Neuronal stem cell (in vitro differentiated cells): ENCODE measurements around the gene BDNF.

Experiments used
- DNase-seq: peaks from one replicate; pipeline ENCODE4 v3.0.0-alpha.2; 2013; ENCODE audit warnings: low spot score
- H2AFZ ChIP-seq: one replicate; pipeline ENCODE4 v1.6.1; 2013; ENCODE audit warnings: mild to moderate bottlenecking, low read length, inconsistent platforms
- H2AK5ac ChIP-seq: 2 replicates; pipeline ENCODE4 v1.6.1; 2013; ENCODE audit warnings: low read depth, mild to moderate bottlenecking, inconsistent platforms, low read length, moderate library complexity, mixed read lengths
- H2BK120ac ChIP-seq: 2 replicates; pipeline ENCODE4 v1.6.1; 2013; ENCODE audit warnings: low read depth, mild to moderate bottlenecking, inconsistent platforms, low read length, moderate library complexity, mixed read lengths
- H2BK12ac ChIP-seq: one replicate; pipeline ENCODE4 v1.6.1; 2013; ENCODE audit warnings: low read length, inconsistent platforms
- H2BK15ac ChIP-seq: 2 replicates; pipeline ENCODE4 v1.6.1; 2013; ENCODE audit warnings: mild to moderate bottlenecking, low read length, inconsistent platforms, mixed read lengths
- H2BK5ac ChIP-seq: one replicate; pipeline ENCODE4 v1.6.1; 2013; ENCODE audit warnings: inconsistent platforms, mild to moderate bottlenecking, low read length, moderate library complexity
- H3K14ac ChIP-seq: one replicate; pipeline ENCODE4 v1.6.1; 2013; ENCODE audit warnings: low read length, inconsistent platforms
- H3K18ac ChIP-seq: 2 replicates; pipeline ENCODE4 v1.6.1; 2013; ENCODE audit warnings: low read length, inconsistent platforms
- H3K23ac ChIP-seq: 2 replicates; pipeline ENCODE4 v1.6.1; 2013; ENCODE audit warnings: low read depth, mild to moderate bottlenecking, mixed read lengths, low read length, inconsistent platforms; ENCODE audit not compliant: poor library complexity
- H3K27ac ChIP-seq: replicated peaks from 3 replicates; pipeline ENCODE4 v1.5.1; 2013; ENCODE audit warnings: low read length, inconsistent platforms
- H3K27me3 ChIP-seq, 3 experiments: 2 replicates each; pipeline ENCODE4 v1.6.1; 2013; ENCODE audit warnings: low read length in 3 of 3, mild to moderate bottlenecking in 2 of 3, inconsistent platforms in 1 of 3, low read depth in 1 of 3, mixed read lengths in 1 of 3, moderate library complexity in 1 of 3; ENCODE audit not compliant: control insufficient read depth in 3 of 3, insufficient read depth in 3 of 3
- H3K36me3 ChIP-seq, 2 donors: replicated peaks in 1 of 2; 2 replicates each; pipeline ENCODE4 v1.6.1; 2013; ENCODE audit warnings: low read length in 2 of 2; ENCODE audit not compliant: control insufficient read depth in 2 of 2, insufficient read depth in 2 of 2
- H3K4ac ChIP-seq: 2 replicates; pipeline ENCODE4 v1.6.1; 2013; ENCODE audit warnings: inconsistent platforms, mild to moderate bottlenecking, low read length, moderate library complexity
- H3K4me1 ChIP-seq, 2 donors: 1 replicate in 1 of 2; 2 replicates in 1 of 2; pipeline ENCODE4 v1.6.1; 2013; ENCODE audit warnings: low read length in 2 of 2, low read depth in 1 of 2; ENCODE audit not compliant: control insufficient read depth in 2 of 2, insufficient read depth in 1 of 2
- H3K4me2 ChIP-seq: one replicate; pipeline ENCODE4 v1.6.1; 2013; ENCODE audit warnings: mild to moderate bottlenecking, low read length, inconsistent platforms; ENCODE audit not compliant: insufficient read depth, poor library complexity, severe bottlenecking
- H3K4me3 ChIP-seq, 2 donors: 2 replicates each; pipeline ENCODE4 v1.5.1; 2013; ENCODE audit warnings: low read length in 2 of 2, mild to moderate bottlenecking in 2 of 2, inconsistent platforms in 1 of 2, moderate library complexity in 1 of 2
- H3K79me1 ChIP-seq: one replicate; pipeline ENCODE4 v1.6.1; 2013; ENCODE audit warnings: low read depth, mild to moderate bottlenecking, inconsistent platforms, low read length, moderate library complexity
- H3K9ac ChIP-seq: one replicate; pipeline ENCODE4 v1.6.1; 2013; ENCODE audit warnings: mild to moderate bottlenecking, low read depth, low read length, inconsistent platforms; ENCODE audit not compliant: poor library complexity
- H3K9me3 ChIP-seq, 2 donors: replicated peaks in 1 of 2; 2 replicates each; pipeline versions ENCODE3 to v1.6.1; 2013; ENCODE audit warnings: low read length in 2 of 2, mild to moderate bottlenecking in 2 of 2, inconsistent platforms in 1 of 2, low read depth in 1 of 2, mixed read lengths in 1 of 2, moderate library complexity in 1 of 2; ENCODE audit not compliant: control insufficient read depth in 2 of 2, insufficient read depth in 1 of 2
- H4K8ac ChIP-seq: one replicate; pipeline ENCODE4 v1.6.1; 2013; ENCODE audit warnings: low read depth, mild to moderate bottlenecking, inconsistent platforms, low read length, moderate library complexity
- H4K91ac ChIP-seq: one replicate; pipeline ENCODE4 v1.6.1; 2013; ENCODE audit warnings: low read length, low read depth, mild to moderate bottlenecking, inconsistent platforms; ENCODE audit not compliant: poor library complexity
- WGBS, 2 donors: extraction: QIAGEN DNeasy Blood & Tissue Kit; methylation state at CpG; one replicate each; pipeline ENCODE4 v1.1.7; 2013; ENCODE audit warnings: missing lambda C conversion rate in 2 of 2, mixed read lengths in 1 of 2; ENCODE audit not compliant: insufficient read length in 2 of 2, insufficient replicate concordance in 1 of 2; ENCODE audit errors: extremely low coverage in 2 of 2; 5-methylcytosine and 5-hydroxymethylcytosine counted together

BDNF gene

DNA sequence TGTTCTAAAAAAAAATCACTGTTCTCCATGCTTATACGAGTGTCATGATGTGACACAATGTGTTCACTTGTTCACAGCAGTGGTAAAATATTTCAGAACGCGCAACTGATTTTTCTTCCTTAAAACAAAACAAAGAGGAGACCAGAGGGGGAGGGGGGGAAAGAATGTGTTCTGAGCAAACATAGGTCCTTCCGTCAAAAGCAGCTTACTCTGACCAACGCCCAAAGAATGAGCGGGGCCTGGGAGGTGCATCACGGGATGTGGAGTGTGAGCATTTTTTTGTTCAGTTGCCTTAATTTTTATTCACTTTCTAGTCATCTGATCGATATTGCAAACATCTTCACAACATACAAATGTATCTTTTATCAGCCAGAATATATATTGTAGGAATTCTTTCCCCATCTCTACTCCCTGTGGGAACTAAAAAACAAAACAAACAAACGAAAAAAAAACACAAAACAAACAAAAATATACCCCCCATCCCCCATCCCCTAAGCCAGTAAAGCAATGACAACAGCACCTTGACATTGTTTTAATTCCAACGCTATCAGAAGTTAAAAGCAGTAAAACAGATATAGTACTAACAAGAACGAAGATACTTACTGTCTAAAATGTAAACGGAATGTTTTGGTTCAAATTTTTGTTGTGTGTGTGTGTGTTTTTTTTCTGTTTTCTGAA lies 43.3 kb downstream of the BDNF start:
- no peak overlapping the region for H4K91ac ChIP-seq
- WGBS, 2 donors, result 100% methylated on average over 1 of the region's 12 CpGs; no CpG with 5 or more reads in 1 of the 2 donors
- DNase-seq, result no peak
- H3K23ac ChIP-seq, result no peak overlapping the region
- no peaks in the 10 kb centered on the region for H3K79me1 ChIP-seq
- peaks cover 0 to 5% of the 10 kb centered on the region in 2 donors for H3K4me1 ChIP-seq
- no peak overlapping the region for H2AFZ ChIP-seq
- H2BK5ac ChIP-seq, result no peak overlapping the region
- peaks cover 0 to 3% of the 10 kb centered on the region in 2 donors for H3K36me3 ChIP-seq
- no peak overlapping the region for H3K27ac ChIP-seq
- H3K9ac ChIP-seq, result no peak overlapping the region
- H2BK15ac ChIP-seq, result no peak overlapping the region
- H2BK12ac ChIP-seq, result no peak overlapping the region
- H3K14ac ChIP-seq, result no peak overlapping the region
- H2BK120ac ChIP-seq, result no peak overlapping the region
- no peaks in the 10 kb centered on the region for H3K27me3 ChIP-seq
- H2AK5ac ChIP-seq, result no peak overlapping the region
- H3K18ac ChIP-seq, result no peak overlapping the region
- H3K4me2 ChIP-seq, result no peak overlapping the region
- no peak overlapping the region for H3K4ac ChIP-seq
- no peak overlapping the region for H3K4me3 ChIP-seq
- H3K9me3 ChIP-seq, result no peaks in the 10 kb centered on the region
- H4K8ac ChIP-seq, result no peak overlapping the region

DNA sequence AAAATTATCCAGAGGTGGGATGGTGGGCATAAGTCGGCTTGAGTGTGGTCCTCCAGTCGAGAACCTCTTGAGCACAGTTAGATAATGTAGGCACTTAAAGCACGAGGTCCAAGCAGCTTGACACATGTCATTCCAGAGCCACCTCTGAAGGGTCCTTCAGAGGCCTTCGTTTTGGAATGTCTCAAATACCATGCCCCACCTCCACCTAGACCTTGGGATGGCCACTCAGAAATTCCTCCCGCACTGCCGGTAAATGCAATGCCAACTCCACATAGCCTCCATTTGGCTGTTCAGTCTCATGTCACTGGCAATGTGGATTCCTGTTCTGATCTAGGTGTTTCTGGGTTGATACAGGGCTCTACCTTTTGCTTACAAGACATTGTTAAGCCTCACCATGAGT lies 43.9 kb downstream of the BDNF start:
- Histone ChIP-seq H3K79me1 (no peaks in the 10 kb centered on the region), H3K27me3 (no peaks in the 10 kb centered on the region), H3K23ac (no peak overlapping the region), H3K4ac (no peak overlapping the region), H3K4me1 (peaks cover 0 to 5% of the 10 kb centered on the region in 2 donors), H2BK15ac (no peak overlapping the region), H2BK5ac (no peak overlapping the region), H2BK12ac (no peak overlapping the region), H3K4me2 (no peak overlapping the region), H3K36me3 (peaks cover 0 to 3% of the 10 kb centered on the region in 2 donors), H4K91ac (no peak overlapping the region), H2BK120ac (no peak overlapping the region), H2AK5ac (no peak overlapping the region), H4K8ac (no peak overlapping the region), H3K14ac (no peak overlapping the region), H2AFZ (no peak overlapping the region), H3K9me3 (no peaks in the 10 kb centered on the region), H3K4me3 (no peak overlapping the region), H3K18ac (no peak overlapping the region), H3K27ac (no peak overlapping the region), H3K9ac (no peak overlapping the region)
- DNase-seq, result no peak
- no CpG with 5 or more reads among the region's 6 CpGs for WGBS, 2 donors

DNA sequence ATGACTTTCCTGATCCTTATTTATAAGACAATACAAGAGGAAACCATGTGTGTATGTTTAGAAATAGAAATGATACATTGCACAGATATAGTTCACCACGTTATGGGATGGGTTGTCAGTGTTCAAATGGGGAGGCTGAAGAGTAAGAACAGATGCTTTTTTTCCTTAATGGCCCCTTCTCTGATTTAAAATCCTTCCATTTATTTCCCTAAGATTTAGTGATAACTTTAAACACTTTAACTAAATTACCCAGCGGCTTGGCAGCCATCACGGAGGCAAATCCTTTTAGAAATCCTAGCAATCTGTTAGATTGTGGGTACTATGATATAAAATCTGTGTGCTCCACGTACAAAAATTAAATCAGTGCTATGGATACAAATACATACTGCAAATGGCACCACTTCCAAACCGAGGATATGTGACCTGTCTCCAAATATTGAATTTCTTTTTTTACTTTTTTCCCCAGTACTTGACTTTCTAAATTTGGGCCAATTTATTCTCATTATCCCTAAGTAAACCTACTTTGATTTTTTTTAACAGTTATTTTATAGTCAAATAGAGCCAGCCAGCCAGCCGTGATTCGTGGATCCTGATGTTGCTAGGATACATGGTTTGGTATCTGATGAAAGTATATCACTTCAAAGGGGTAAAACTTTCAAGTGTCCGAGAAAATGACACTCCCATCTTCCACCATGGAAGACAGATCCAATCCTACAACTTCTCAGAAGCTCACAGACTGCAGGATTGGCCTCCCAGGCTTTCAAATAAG lies 46.1 kb downstream of the BDNF start:
- Histone ChIP-seq H3K14ac (no peak overlapping the region), H2BK15ac (no peak overlapping the region), H3K18ac (no peak overlapping the region), H2AFZ (no peak overlapping the region), H2BK120ac (no peak overlapping the region), H3K9ac (no peak overlapping the region), H3K36me3 (peaks cover 0 to 3% of the 10 kb centered on the region in 2 donors), H2BK5ac (no peak overlapping the region), H2BK12ac (no peak overlapping the region), H3K9me3 (no peaks in the 10 kb centered on the region), H3K79me1 (no peaks in the 10 kb centered on the region), H3K27me3 (no peaks in the 10 kb centered on the region), H3K4ac (no peak overlapping the region), H2AK5ac (no peak overlapping the region), H3K4me3 (no peak overlapping the region), H3K4me1 (peaks cover 0 to 5% of the 10 kb centered on the region in 2 donors), H4K8ac (no peak overlapping the region), H3K27ac (no peak overlapping the region), H3K23ac (no peak overlapping the region), H3K4me2 (no peak overlapping the region), H4K91ac (no peak overlapping the region)
- no CpG with 5 or more reads among the region's 8 CpGs for WGBS, 2 donors
- no peak for DNase-seq

DNA sequence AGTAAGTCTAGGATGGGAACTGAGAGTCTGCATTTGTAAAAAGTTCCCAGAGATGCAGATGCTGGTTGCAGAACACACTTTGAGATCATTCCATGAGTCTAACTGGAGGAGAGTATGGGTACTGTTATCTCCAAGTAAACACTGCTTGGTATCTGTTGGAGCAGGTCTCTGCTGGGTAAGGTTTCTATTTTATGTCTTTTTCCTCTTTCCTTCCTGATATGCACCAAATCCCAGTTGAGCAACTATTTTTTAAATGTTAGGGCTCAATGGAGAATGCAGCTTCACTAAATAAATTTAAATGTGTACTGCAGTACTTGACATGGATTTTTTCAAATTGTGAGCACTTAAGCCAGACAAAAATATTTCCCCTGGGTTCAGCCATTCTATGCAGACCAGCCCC lies 48.5 kb downstream of the BDNF start:
- H4K8ac ChIP-seq, result no peak overlapping the region
- no peak overlapping the region for H3K14ac ChIP-seq
- no peak overlapping the region for H4K91ac ChIP-seq
- H3K23ac ChIP-seq, result no peak overlapping the region
- peaks cover 0 to 5% of the 10 kb centered on the region in 2 donors for H3K4me1 ChIP-seq
- no peaks in the 10 kb centered on the region for H3K79me1 ChIP-seq
- H2BK15ac ChIP-seq, result no peak overlapping the region
- H2BK5ac ChIP-seq, result no peak overlapping the region
- no peak overlapping the region for H2AFZ ChIP-seq
- no peak overlapping the region for H3K4ac ChIP-seq
- H3K27ac ChIP-seq, result no peak overlapping the region
- H2BK120ac ChIP-seq, result no peak overlapping the region
- no peak overlapping the region for H3K4me3 ChIP-seq
- no peaks in the 10 kb centered on the region for H3K9me3 ChIP-seq
- H2AK5ac ChIP-seq, result no peak overlapping the region
- no peak overlapping the region for H3K18ac ChIP-seq
- no peak overlapping the region for H3K4me2 ChIP-seq
- DNase-seq, result no peak
- H3K36me3 ChIP-seq, result no peaks in the 10 kb centered on the region
- no peaks in the 10 kb centered on the region for H3K27me3 ChIP-seq
- no peak overlapping the region for H3K9ac ChIP-seq
- H2BK12ac ChIP-seq, result no peak overlapping the region
